NCI-H2107 treated with DMSO at 0.1 percent for 48 hours (cell line): ENCODE results near the gene C1orf56.
"Not testable (repeated sequence)": the region's sequence is repeated elsewhere in the genome, so short reads cannot be mapped to it uniquely, and the experiment has no call there.

Experiments
- DNase-seq: peaks from one replicate; lab custom pipeline; 2025; ENCODE audit not compliant: unreplicated experiment; lab: John Stamatoyannopoulos, UW

C1orf56 gene

GRCh38 chr1:151060657-151061421 lies 13.3 kb downstream of the C1orf56 start:
- peak; percentile 62 for DNase-seq

GRCh38 chr1:151061704-151062103 lies 14.2 kb downstream of the C1orf56 start:
- no peak for DNase-seq

- no peak for DNase-seq
These were observed 15.3 kb downstream of the C1orf56 start for GRCh38 chr1:151062741-151063371.

GRCh38 chr1:151065089-151065645 lies 17.6 kb downstream of the C1orf56 start:
- DNase-seq, result no peak

- no peak for DNase-seq
These were observed 19.6 kb downstream of the C1orf56 start for GRCh38 chr1:151067185-151067584.

GRCh38 chr1:151069103-151069486 lies 21.5 kb downstream of the C1orf56 start:
- peak; percentile 33 for DNase-seq

GRCh38 chr1:151070474-151071276 lies 23.1 kb downstream of the C1orf56 start, which contains the start of gene GABPB2:
TSS of gene GABPB2 (plus strand) at chr1:151070761. CDS start at chr1:151088190, 17,429 bp downstream.
- DNase-seq, result peak; percentile 93

GRCh38 chr1:151072224-151072623 lies 24.7 kb downstream of the C1orf56 start:
- no peak for DNase-seq

- no peak for DNase-seq
These were observed 38.5 kb downstream of the C1orf56 start for GRCh38 chr1:151085953-151086559.

- DNase-seq, result not testable (repeated sequence)
These were observed 49.9 kb downstream of the C1orf56 start for GRCh38 chr1:151097426-151097825.

- DNase-seq, result no peak
These were observed 50.6 kb downstream of the C1orf56 start for GRCh38 chr1:151098126-151098525.
